Skeletal muscle tissue (tissue), 4 donors: ENCODE measurements around the gene PRR15L. TPM values are rescaled to one million over a fixed set of nuclear protein-coding genes. Genes with fewer than 3 reads are reported as not detected.
"Not testable (repeated sequence)": the region's sequence is repeated elsewhere in the genome, so short reads cannot be mapped to it uniquely, and the experiment has no call there.

ENCODE experiments used
- H3K27ac ChIP-seq: one replicate; pipeline ENCODE4 v1.7.0; 2013; ENCODE audit warnings: mild to moderate bottlenecking, low read depth, low read length, inconsistent platforms
- H3K27me3 ChIP-seq, 3 donors: one replicate each; pipeline ENCODE4 v1.7.0; 2013; ENCODE audit warnings: low read length in 3 of 3; ENCODE audit not compliant: control insufficient read depth in 3 of 3, insufficient read depth in 3 of 3
- H3K36me3 ChIP-seq, 3 donors: one replicate each; pipeline ENCODE4 v1.7.0; 2013; ENCODE audit warnings: low read length in 3 of 3; ENCODE audit not compliant: control insufficient read depth in 3 of 3, insufficient read depth in 3 of 3
- H3K4me1 ChIP-seq, 3 donors: one replicate each; pipeline ENCODE4 v1.7.0; 2013; ENCODE audit warnings: low read length in 3 of 3, mild to moderate bottlenecking in 3 of 3; ENCODE audit not compliant: control insufficient read depth in 3 of 3, insufficient read depth in 3 of 3
- H3K4me3 ChIP-seq, 3 donors: one replicate each; pipeline ENCODE4 v1.7.0; 2013; ENCODE audit warnings: low read length in 3 of 3
- H3K9ac ChIP-seq, 3 donors: one replicate each; pipeline ENCODE4 v1.7.0; 2013; ENCODE audit warnings: low read length in 3 of 3, mild to moderate bottlenecking in 3 of 3, moderate library complexity in 2 of 3, low read depth in 1 of 3
- H3K9me3 ChIP-seq, 3 donors: one replicate each; pipeline ENCODE4 v1.7.0; 2013; ENCODE audit warnings: low read length in 3 of 3; ENCODE audit not compliant: control insufficient read depth in 3 of 3
- total RNA-seq: library from RNA; depleted of rRNA; stranded (reverse); fragments of >200 nt; gene quantifications from one replicate; pipeline ENCODE4 v1.2.3, GENCODE V29; 2014
- donor health status: Osteomylitis.

PRR15L gene
- total RNA-seq, 1 donor from 2014 or later, result not detected

DNA sequence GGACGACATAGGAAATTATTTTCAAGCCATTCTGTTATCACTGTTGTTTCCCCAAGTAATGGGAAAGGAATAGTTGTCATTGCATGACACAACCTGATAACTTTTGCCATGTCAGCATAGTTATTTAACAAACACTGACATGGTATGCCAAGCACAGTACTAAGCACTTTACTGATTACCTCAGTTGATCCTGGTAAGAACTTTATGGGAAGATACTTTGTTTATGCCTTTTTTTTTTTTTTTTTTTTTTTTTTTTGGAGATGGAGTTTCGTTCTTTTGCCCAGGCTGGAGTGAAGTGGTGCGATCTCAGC lies 32.0 kb downstream of the PRR15L start:
- Histone ChIP-seq H3K9ac (no peak overlapping the region), H3K4me3 (no peak overlapping the region), H3K27me3 (no peaks in the 10 kb centered on the region), H3K36me3 (peaks cover 60 to 66% (median 61%) of the 10 kb centered on the region in 3 donors), H3K9me3 (no peaks in the 10 kb centered on the region), H3K27ac (no peak overlapping the region), H3K4me1 (peaks cover 4 to 6% (median 4%) of the 10 kb centered on the region in 3 donors)

DNA sequence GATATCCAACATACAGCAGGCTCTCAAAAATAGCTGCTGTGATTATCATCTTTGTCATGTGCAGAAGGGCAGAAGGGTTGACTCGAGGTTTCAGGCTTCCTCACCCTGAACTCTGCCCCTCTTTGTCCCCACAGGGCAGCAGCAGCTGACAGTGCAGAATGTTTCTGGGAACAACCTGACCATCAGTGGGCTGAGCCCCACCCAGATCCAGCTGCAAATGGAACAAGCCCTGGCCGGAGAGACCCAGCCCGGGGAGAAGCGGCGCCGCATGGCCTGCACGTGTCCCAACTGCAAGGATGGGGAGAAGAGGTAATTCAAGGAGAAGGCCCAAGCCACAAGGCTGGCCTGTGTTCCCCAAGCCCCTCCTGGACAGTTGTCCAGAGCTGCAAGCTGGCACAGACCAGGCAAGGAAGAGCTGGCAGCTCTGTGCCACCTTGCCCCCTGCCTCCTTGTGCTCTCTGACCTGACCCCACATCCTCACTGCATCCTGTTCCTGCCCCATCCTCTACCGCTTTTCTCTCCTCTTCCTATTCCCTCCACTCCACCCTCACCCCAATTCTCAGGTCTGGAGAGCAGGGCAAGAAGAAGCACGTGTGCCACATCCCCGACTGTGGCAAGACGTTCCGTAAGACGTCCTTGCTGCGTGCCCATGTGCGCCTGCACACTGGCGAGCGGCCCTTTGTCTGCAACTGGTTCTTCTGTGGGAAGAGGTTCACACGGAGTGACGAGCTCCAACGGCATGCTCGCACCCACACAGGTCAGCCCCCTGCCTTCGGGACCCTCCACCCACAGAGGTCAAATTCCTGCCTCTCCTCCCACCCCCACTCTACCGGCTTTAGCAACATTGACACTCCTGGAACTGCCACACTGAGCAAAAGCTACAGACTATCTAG lies 32.7 kb downstream of the PRR15L start:
- Histone ChIP-seq H3K9me3 (no peaks in the 10 kb centered on the region), H3K27me3 (no peaks in the 10 kb centered on the region), H3K27ac (no peak overlapping the region), H3K4me3 (no peak overlapping the region), H3K36me3 (peaks cover 55 to 61% (median 60%) of the 10 kb centered on the region in 3 donors), H3K9ac (no peak overlapping the region), H3K4me1 (peaks cover 4 to 6% (median 4%) of the 10 kb centered on the region in 3 donors)

- H3K9ac ChIP-seq, H3K9me3 ChIP-seq, H3K4me3 ChIP-seq, H3K27ac ChIP-seq, H3K27me3 ChIP-seq: not testable (repeated sequence)
- H3K36me3 ChIP-seq, result peaks cover 40 to 47% (median 43%) of the 10 kb centered on the region in 3 donors
- H3K4me1 ChIP-seq, result peaks cover 11 to 16% (median 14%) of the 10 kb centered on the region in 3 donors
Observed at GRCh38 chr17:47919889-47920288, 37.8 kb downstream of the PRR15L start.

DNA sequence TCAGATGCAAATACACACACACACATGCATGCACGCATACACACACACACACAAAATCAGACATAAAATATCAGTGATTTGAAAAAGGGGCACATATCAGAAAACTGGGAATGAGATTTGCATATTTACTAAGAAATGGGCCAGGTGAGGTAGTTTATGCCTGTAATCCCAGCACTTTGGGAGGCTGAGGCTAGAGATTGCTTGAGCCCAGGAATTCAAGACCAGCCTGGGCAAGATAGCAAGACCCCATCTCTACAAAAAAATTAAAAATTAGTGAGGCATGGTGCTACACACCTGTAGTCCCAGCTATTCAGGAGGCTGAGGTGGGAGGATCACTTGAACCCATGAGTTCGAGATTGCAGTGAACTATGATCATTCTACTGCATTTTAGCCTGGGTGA lies 38.7 kb downstream of the PRR15L start:
- no peak overlapping the region for H3K4me3 ChIP-seq
- H3K9me3 ChIP-seq, result no peaks in the 10 kb centered on the region
- no peak overlapping the region for H3K9ac ChIP-seq
- H3K36me3 ChIP-seq, result peaks cover 31 to 38% (median 34%) of the 10 kb centered on the region in 3 donors
- no peak overlapping the region for H3K27ac ChIP-seq
- H3K27me3 ChIP-seq, result no peaks in the 10 kb centered on the region
- peaks cover 19 to 23% (median 23%) of the 10 kb centered on the region in 3 donors for H3K4me1 ChIP-seq

- Histone ChIP-seq H3K9ac (no peak overlapping the region), H3K4me1 (peaks cover 19 to 23% (median 23%) of the 10 kb centered on the region in 3 donors), H3K4me3 (no peak overlapping the region), H3K27ac (no peak overlapping the region), H3K9me3 (no peaks in the 10 kb centered on the region), H3K27me3 (no peaks in the 10 kb centered on the region), H3K36me3 (peaks cover 25 to 28% (median 25%) of the 10 kb centered on the region in 3 donors)
Observed at GRCh38 chr17:47918006-47918405, 39.7 kb downstream of the PRR15L start.

DNA sequence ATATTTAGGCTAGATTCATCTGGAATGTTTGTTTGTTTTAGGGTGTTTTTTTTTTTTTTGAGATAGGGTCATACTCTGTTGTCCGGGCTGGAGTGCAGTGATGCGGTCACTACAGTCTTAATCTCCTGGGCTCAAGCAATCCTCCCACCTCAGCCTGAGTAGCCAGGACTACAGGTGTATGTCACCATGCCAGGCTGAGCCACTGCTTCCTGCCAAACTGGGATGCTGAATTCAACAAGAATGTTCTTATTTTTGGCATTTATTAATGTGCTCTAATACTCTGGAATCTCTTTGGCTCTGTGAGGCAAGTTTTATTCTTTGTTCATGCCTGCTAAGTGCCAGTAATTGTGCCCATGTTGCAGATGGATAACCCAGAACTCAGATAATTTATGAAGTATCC lies 40.1 kb downstream of the PRR15L start:
- peaks cover 21 to 24% (median 21%) of the 10 kb centered on the region in 3 donors for H3K36me3 ChIP-seq
- no peaks in the 10 kb centered on the region for H3K9me3 ChIP-seq
- H3K27ac ChIP-seq, result no peak overlapping the region

DNA sequence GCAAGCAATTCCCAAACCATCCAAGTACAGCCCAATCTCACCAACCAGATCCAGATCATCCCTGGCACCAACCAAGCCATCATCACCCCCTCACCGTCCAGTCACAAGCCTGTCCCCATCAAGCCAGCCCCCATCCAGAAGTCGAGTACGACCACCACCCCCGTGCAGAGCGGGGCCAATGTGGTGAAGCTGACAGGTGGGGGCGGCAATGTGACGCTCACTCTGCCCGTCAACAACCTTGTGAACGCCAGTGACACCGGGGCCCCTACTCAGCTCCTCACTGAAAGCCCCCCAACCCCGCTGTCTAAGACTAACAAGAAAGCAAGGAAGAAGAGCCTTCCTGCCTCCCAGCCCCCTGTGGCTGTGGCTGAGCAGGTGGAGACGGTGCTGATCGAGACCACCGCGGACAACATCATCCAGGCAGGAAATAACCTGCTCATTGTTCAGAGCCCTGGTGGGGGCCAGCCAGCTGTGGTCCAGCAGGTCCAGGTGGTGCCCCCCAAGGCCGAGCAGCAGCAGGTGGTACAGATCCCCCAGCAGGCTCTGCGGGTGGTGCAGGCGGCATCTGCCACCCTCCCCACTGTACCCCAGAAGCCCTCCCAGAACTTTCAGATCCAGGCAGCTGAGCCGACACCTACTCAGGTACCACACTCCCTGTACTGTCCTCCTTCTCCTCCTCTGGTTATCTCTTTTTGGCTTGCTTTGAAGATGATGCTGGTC lies 41.0 kb downstream of the PRR15L start:
- H3K9me3 ChIP-seq, result no peaks in the 10 kb centered on the region
- peak overlapping the region in 1 of 3 donors; percentile 50 for H3K9ac ChIP-seq
- H3K4me3 ChIP-seq, result no peak overlapping the region
- H3K27ac ChIP-seq, result peak overlapping the region; percentile 81
- H3K36me3 ChIP-seq, result peaks cover 15 to 24% (median 18%) of the 10 kb centered on the region in 3 donors
- no peaks in the 10 kb centered on the region for H3K27me3 ChIP-seq
- H3K4me1 ChIP-seq, result peaks cover 19 to 23% (median 23%) of the 10 kb centered on the region in 3 donors

More for the DNA sequence above, 40.1 kb downstream of the PRR15L start:
- no peak overlapping the region for H3K4me3 ChIP-seq
- no peaks in the 10 kb centered on the region for H3K27me3 ChIP-seq
- H3K4me1 ChIP-seq, result peaks cover 19 to 23% (median 23%) of the 10 kb centered on the region in 3 donors
- no peak overlapping the region for H3K9ac ChIP-seq

DNA sequence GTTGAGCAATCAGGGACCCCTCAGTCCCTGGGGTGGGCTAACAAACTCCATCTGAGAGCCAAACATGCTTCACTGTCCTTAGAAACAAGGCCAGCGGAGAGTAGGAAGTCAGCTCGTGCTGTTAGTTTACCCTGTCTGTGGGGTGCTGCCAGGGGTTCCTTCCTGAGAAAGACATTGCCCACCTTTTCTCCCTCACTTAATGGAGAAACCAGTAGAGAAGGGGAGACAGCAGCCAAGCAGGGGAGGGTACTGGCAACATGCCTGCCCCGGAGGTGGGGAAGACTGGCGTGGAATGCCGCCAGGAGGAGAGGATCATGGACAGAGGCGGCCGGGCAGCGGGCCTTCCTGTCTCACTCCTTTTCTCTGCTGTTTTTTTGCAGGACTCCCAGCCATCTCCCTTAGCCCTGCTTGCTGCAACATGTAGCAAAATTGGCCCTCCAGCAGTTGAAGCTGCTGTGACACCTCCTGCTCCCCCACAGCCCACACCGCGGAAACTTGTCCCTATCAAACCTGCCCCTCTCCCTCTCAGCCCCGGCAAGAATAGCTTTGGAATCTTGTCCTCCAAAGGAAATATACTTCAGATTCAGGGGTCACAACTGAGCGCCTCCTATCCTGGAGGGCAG lies 41.8 kb downstream of the PRR15L start:
- H3K27ac ChIP-seq, result peak overlapping the region; percentile 81
- no peak overlapping the region for H3K4me3 ChIP-seq
- peak overlapping the region in 2 of 3 donors; percentile 20 to 50 for H3K9ac ChIP-seq
- no peaks in the 10 kb centered on the region for H3K9me3 ChIP-seq
- H3K27me3 ChIP-seq, result no peaks in the 10 kb centered on the region
- H3K4me1 ChIP-seq, result peaks cover 20 to 23% (median 23%) of the 10 kb centered on the region in 3 donors
- peaks cover 14 to 24% (median 18%) of the 10 kb centered on the region in 3 donors for H3K36me3 ChIP-seq

GRCh38 chr17:47914306-47914948 lies 43.3 kb downstream of the PRR15L start:
- H3K4me1 ChIP-seq, result peaks cover 23 to 26% (median 25%) of the 10 kb centered on the region in 3 donors
- no peak overlapping the region for H3K4me3 ChIP-seq
- H3K27me3 ChIP-seq, result no peaks in the 10 kb centered on the region
- H3K27ac ChIP-seq, result peak overlapping the region; percentile 81
- peaks cover 14 to 24% (median 18%) of the 10 kb centered on the region in 3 donors for H3K36me3 ChIP-seq
- no peaks in the 10 kb centered on the region for H3K9me3 ChIP-seq
- H3K9ac ChIP-seq, result peak overlapping the region in 2 of 3 donors; percentile 5 to 36
